Measurements from ENCODE around the gene RNF43.

The RNF43 gene

DNA sequence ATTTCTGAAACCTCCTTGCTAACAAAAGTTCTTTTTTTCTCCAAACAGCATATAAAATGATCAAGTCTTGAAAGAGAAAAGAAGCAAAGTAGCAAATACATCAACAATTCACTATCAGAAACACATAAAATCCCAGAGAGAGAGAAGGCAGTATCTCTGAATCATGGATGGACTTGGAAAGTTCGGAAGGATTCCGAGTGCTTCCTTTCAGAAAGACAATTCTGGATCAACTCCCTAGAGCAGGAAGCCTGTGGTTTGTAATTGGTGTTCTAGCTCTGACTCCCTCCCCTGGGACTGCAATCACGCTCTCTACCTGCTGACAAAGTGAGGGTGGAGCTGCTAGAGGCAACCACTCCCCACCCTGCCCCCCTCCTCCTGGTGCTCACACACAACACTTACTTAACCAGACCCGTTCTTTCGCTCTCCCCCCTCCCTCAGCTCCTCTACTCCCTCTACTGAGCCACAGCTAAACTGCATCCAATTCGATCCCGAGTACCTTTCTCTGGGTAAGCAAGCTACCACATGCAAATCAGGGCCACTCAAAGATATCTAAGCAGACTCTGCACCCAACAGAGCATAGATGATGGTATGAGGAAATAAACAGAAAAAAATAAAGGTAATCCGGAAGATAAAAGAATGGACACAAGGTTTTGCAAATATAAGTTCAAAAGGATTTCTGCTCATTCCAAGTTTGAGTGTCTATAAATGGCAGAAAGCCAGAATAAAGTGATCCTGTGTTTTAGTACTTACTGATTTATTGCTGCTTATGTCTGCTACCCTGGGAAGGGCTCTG is at the start of gene RNF43:
Gene RNF43, minus strand, starts transcription at position 235 of the 793 bp plus-strand sequence. CDS start 1,957 bp downstream, outside the sequence.
- peak; percentile 77 for DNase-seq

GRCh38 chr17:58455491-58455890 is 38.2 kb upstream of the RNF43 start:
- DNase-seq = no peak

DNA sequence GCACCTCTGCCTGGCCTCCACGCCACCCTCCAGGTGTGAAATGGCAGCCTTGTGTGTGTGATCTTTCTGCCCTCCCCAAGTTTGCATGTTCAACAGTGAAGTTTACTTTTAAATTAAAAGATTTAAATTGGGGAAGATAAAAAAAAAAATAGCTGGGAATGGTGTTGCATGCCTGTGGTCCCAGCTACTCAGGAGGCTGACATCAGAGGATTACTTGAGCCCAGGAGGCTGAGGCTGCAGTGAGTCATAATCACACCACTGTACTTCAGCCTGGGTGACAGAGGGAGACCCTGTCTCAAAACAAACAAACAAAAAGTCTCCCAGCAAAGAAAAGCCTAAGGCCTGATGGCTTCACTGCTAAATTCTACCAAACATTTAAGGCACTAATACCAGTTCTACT is 35.4 kb upstream of the RNF43 start:
- DNase-seq = no peak

DNA sequence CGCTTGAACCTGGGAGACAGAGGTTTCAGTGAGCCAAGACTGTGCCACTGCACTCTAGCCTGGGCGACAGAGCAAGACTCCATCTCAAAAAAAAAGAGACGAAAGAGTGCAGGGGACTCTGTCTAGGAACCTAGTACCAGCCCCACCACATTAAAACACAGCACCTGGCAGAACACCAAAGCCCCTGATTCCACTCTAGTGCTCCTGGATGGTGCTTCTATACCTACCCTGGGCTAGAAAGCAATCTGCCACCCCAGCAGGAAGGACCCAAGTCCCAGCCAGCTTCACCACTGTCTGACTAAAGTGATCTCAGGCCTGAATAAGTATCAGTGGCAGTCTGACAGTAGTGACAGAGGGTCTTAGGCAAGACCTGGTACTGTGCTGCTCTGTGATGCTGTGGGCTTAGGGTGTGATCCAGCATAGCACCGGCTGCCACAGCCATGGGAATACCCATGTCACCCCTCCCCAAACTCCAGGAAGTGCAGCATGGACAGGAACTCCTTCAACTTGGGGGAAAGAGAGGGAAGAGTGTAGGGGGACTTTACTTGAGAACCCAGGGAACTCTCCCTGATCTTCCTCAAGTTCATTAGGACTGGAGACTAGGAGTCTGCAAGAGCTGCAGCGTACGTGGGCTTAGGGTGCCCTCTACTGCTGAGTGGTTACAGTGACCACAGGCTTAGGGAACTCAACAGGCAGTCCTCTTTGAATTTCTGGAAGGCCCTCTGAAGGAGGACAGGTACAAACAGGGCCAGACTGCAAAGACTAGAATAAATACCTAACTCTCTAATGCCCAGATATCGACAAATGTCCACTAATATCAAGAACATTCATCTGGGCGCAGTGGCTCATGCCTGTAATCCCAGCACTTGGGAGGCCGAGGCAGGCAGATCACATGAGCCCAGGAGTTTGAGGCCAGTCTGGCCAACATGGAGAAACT is 30.0 kb upstream of the RNF43 start:
- peak; percentile 50 for DNase-seq

DNA sequence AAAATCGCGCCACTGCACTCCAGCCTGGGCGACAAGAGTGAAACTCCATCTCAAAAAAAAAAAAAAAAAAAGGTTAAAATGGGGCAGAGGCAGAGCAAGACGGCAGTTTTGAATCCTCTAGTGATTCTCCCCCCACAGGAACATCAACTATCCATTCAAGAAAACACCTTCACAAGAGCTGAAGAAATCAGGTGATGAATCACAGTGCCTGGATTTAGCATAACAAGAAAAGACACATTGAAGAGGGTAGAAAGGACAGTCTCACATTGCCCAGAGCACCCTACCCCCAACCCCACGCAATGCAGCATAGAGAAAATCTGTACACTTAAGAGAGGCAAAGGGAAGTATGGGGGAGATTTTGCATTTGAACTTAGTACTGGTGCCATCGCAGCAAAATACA is 28.8 kb upstream of the RNF43 start:
- no peak for DNase-seq

DNA sequence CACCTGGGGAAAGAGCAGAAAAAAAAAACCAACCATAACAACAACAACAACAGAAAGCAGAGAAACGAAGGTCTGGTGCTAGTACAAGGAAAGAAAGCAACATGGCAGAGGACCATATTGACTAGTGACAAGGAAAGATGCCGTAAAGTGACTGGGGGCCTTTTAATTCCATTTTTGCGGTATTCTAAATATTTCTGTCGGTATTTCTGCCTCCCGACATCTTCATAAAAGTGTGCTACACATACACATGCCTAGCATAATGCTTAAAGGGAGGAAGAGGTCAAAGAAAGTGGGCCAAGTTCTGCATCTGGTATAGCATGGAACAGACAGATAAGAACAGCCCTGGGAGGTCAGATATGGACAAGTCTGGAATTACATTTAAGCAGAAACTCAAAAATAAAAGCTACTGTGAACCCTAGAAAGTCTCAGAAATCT is 19.5 kb upstream of the RNF43 start:
- DNase-seq = no peak

GRCh38 chr17:58436245-58436644 is 18.9 kb upstream of the RNF43 start:
- DNase-seq = no peak

- DNase-seq = no peak
Observed at GRCh38 chr17:58432806-58433573, 15.7 kb upstream of the RNF43 start.

- no peak for DNase-seq
Observed at GRCh38 chr17:58427807-58428206, 10.5 kb upstream of the RNF43 start.

DNA sequence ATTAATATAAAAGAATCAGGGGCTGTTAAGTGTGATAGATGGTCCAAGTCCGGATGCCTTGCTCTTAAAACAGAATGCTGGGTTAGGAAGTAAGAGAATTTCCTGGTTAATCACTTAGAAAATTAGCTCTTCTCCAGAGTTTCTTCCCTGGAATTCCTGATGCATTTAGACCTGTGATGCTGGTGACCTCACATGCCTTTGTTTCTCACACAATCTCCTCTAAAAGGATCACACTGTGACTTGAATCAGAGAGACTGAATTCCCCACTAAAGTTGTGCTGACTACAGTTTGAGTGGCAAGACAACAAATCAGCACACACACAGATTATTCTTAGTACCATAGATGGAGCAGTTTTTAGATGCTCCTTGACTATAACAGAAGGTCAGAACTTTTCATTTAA is 4.4 kb upstream of the RNF43 start:
- no peak for DNase-seq

DNA sequence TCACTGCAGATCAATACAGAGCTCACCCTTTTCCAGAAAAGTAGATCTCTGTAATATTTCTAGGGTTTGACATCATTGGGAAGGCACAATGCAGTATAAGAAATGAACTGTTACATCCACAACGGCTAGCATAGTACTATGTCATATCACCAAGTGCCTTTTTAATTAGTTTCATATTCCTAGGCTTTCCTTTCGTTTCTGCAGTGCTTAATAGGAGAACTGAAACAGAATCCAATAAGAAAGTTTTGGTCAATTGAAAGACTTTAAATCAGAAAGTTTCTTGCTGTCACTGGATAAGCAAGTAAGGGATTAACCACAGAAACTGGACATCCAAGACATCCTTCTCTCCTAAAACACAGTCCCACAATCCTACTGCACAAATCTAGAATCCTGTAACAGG is 3.5 kb upstream of the RNF43 start:
- no peak for DNase-seq

DNA sequence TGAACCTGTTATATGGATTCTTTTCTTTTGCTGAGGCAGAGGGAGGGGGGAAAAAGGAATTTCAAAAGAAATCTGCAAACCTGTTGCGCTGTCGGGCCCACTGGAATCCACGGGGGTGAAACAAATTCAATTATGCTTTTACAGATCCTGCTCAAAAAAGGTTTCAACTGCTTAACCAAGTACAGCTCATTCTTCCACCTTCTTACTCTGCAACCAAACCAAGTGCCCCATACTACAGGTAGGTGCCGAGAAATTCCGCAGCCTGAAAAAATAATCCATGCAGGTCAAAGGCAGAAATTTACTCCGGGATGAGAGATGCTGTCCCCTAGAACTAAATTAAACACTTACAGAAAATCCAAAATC is 416 bp downstream of the RNF43 start:
- no peak for DNase-seq

DNA sequence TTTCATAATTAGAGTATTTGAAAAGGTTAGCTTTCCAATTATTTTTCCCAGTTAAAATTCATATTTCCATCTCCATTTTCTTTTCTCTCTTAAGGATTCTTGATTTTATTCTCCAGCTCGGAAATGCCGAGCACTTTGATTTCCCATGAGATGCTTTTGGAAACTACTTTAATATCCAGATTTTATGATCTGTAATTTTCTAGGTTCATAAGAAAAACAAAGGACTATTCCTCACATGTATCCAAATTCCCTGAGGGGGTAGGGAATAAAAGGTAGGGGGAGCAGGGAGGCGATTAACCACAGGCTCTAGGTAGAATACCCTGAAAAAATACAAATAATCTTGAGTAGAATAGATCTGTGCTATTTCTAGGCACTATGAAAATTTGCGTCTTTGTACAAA is 938 bp downstream of the RNF43 start:
- no peak for DNase-seq

DNA sequence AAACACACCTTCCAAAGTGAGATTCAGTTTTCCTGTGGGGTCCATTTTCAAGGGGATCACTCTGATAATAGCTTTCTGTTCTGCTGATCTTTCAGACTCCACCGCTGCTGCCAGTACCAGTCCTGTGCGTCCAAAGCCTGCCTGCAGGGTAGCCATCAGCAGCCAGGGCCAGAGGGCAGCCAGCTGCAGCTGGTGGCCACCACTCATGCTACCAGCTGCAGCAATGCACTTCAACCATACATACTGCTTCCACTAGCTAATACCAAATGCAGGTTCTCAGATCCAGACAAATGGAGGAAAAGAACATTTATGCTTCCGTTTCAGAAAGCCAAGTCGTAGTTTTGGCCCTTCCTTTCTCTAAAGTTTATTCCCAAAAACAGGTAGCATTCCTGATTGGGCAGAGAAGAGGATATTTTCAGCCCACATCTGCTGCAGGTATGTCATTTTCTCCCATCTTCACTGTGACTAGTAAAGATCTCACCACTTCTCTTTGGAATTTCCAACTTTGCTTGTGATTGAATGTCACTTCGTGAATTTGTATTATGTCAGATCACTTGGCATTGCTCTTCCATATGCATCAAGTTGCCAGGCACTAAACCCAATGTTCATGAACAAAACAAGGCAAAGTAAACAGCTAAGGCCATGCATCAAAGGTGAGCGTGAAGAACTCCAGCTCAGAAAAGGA is 1.8 kb downstream of the RNF43 start:
- no peak for DNase-seq

DNA sequence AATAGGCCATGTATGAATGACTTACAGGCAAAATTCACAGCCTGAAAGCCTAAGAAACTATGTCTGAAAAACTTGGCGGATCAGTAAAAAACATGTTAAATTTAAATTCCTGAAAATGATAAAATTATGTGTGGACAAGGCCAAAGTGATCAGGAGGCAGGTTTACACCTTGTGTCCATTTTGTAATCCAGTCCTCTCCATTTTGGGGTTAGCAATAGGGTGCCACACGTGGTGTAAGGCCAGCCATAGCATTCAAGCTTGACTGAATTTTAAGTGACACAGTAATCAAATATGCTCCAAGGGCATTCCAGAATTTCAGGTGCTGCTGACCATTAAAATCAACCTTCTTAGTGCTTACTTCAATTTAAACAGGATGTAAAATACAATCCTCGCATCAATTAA is 2.7 kb downstream of the RNF43 start:
- no peak for DNase-seq

- DNase-seq = no peak
Observed at GRCh38 chr17:58413684-58414083, 3.6 kb downstream of the RNF43 start.

DNA sequence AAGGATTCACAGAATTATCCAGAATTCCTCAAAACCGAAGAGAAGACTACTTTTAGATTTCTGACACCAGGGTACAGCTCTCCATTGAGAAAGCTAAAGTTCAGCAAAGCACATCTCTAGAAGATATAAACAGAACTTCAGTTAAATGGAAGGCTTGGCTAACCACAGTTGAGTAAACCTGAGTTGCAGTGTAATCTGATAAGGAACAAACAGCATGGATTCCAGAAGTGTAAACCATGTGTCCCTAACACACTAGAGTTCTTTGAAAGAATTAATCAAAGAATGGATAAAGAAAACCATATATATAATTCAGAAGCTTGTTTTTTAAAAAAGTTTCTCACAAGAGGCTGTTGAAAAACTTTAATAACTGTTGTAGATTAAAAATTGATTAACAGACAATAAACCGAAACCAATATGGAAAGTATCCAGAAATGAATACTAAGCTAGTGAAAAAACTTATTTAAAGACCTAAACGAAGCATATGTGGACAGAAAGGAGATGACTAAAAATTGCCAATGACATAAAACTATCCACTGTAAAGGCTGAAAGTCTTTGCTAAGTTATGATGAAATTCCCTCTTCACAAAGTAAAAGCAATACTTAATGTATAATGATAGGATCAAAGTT is 4.3 kb downstream of the RNF43 start:
- no peak for DNase-seq

DNA sequence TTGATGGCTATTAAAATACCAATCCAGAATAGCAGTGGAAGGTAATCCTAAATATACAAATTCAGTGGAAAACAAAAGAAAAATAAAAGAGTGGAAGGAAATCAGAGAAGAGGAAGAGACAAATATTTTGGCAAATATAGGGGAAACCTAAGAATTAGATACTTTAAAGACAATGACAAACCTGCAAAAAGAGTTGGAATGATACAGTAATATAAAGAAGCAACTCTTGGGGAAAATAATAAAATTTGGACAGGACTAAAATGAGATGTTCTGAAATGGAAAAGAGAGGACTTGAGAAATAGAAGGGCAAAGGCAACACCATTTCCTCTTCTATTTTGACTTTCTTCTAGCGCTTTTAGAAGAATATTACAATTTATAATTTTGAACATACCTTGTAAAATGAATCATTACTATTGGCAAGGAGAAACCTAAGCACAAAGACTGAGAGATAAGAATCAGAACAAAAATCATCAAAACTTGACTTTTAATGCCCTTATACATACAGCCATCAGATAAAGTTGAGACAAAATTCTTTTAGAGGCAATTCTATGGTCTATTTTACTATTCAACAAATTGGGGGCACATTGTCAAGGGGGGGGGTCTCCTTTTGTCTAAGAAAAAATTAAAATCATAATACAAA is 5.2 kb downstream of the RNF43 start:
- no peak for DNase-seq

GRCh38 chr17:58411408-58411894 is 5.9 kb downstream of the RNF43 start:
- no peak for DNase-seq

DNA sequence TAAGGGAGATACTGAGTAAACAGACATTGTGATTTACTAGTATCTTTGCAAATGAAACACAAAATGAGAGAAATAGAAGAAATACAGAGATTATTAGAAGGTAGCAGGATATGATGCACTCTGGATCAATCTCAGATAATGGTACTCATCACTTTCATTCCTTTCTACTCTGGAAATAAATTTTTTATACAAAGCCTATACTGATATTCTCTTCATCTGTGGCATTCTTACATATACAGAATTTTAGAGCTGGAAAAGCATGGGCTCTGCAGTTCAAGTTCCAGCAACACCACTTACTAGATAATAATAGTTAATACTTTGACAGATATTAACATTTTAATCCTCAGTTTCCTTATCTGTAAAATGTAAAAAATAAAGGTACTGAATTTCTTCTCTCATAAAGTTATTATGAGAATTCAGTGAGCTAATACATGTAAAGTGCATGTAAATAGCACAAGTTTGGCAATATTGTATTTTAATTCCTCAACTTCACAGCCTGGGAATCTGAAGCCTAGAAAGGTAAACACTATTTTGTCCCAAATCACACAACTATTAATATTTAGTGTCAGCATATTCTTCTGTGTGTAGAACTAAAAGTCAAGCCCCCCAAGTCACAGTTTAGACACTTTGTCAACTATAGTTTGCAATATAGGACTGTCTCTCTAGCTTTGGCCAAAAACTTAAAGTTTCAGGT is 6.5 kb downstream of the RNF43 start:
- DNase-seq = no peak

- no peak for DNase-seq
Observed at GRCh38 chr17:58409432-58409831, 7.9 kb downstream of the RNF43 start.
